HL-60 (cell line): ENCODE measurements around the gene ARHGAP23.

Source experiments
- DNase-seq, 2 experiments: peaks; one replicate each; pipeline ENCODE4 v3.0.0-alpha.2; 2010 to 2020; ENCODE audit warnings: low read depth in 1 of 2, low spot score in 1 of 2
- H3K27ac ChIP-seq: fragments of 250-450 bp; sonication (Bioruptor Pico); replicated peaks from 2 replicates; pipeline ENCODE4 v1.5.1; 2020; ENCODE audit warnings: mild to moderate bottlenecking, moderate library complexity
- H3K27me3 ChIP-seq: fragments of 250-450 bp; sonication (Bioruptor Pico); 2 replicates; pipeline ENCODE4 v1.5.1; 2021; ENCODE audit warnings: mild to moderate bottlenecking, moderate library complexity; ENCODE audit not compliant: insufficient read depth, poor library complexity, severe bottlenecking
- H3K4me3 ChIP-seq: replicated peaks from 2 replicates; pipeline ENCODE4 v1.5.1; 2011; ENCODE audit warnings: mild to moderate bottlenecking, control low read depth, low read length; ENCODE audit not compliant: insufficient read depth
- GABPA ChIP-seq: IDR thresholded peaks from 2 replicates; pipeline ENCODE4 v1.6.1; 2012; ENCODE audit warnings: low read depth
- POLR2AphosphoS5 ChIP-seq: IDR thresholded peaks from 2 replicates; pipeline ENCODE4 v1.6.1; 2012; ENCODE audit warnings: low read depth
- SPI1 ChIP-seq: IDR thresholded peaks from 2 replicates; pipeline ENCODE4 v1.6.1; 2012; ENCODE audit warnings: low read depth, mild to moderate bottlenecking, borderline replicate concordance
- TF ChIP-seq, protein P1 (sequence below): IDR thresholded peaks from 2 replicates; pipeline ENCODE4 v1.6.1; 2012; ENCODE audit warnings: low read depth; ENCODE audit not compliant: insufficient replicate concordance
- TF ChIP-seq, protein P2 (sequence below): IDR thresholded peaks from one replicate; pipeline ENCODE4 v1.5.1; 2011; ENCODE audit warnings: low read length, control low read depth, inconsistent platforms; ENCODE audit not compliant: insufficient read depth

ARHGAP23 gene

DNA sequence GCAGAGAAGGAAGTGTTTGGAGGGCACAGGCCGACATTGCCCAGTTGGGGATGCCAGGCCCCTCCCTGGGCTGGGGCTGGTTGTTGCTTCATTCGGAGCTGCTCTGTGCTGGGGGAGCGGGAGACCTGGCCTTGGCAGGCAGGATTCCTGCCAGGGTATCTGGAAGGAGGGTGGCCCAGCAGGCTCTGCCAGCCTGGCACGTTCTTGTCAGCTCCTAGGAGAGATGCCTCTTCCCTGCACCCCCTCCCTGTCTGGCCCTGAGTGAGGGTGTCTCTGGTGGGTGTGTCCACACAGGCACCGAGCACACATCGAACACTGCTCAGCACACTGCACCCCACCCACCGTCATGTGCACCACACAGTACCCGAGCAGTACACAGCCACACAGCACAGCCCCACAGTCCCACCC, 35.2 kb downstream of the ARHGAP23 start:
- no peak overlapping the region for H3K4me3 ChIP-seq
- DNase-seq, result no peak
- TF ChIP-seq, protein P1, sequence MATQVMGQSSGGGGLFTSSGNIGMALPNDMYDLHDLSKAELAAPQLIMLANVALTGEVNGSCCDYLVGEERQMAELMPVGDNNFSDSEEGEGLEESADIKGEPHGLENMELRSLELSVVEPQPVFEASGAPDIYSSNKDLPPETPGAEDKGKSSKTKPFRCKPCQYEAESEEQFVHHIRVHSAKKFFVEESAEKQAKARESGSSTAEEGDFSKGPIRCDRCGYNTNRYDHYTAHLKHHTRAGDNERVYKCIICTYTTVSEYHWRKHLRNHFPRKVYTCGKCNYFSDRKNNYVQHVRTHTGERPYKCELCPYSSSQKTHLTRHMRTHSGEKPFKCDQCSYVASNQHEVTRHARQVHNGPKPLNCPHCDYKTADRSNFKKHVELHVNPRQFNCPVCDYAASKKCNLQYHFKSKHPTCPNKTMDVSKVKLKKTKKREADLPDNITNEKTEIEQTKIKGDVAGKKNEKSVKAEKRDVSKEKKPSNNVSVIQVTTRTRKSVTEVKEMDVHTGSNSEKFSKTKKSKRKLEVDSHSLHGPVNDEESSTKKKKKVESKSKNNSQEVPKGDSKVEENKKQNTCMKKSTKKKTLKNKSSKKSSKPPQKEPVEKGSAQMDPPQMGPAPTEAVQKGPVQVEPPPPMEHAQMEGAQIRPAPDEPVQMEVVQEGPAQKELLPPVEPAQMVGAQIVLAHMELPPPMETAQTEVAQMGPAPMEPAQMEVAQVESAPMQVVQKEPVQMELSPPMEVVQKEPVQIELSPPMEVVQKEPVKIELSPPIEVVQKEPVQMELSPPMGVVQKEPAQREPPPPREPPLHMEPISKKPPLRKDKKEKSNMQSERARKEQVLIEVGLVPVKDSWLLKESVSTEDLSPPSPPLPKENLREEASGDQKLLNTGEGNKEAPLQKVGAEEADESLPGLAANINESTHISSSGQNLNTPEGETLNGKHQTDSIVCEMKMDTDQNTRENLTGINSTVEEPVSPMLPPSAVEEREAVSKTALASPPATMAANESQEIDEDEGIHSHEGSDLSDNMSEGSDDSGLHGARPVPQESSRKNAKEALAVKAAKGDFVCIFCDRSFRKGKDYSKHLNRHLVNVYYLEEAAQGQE, result no peak
- TF ChIP-seq, protein P2, sequence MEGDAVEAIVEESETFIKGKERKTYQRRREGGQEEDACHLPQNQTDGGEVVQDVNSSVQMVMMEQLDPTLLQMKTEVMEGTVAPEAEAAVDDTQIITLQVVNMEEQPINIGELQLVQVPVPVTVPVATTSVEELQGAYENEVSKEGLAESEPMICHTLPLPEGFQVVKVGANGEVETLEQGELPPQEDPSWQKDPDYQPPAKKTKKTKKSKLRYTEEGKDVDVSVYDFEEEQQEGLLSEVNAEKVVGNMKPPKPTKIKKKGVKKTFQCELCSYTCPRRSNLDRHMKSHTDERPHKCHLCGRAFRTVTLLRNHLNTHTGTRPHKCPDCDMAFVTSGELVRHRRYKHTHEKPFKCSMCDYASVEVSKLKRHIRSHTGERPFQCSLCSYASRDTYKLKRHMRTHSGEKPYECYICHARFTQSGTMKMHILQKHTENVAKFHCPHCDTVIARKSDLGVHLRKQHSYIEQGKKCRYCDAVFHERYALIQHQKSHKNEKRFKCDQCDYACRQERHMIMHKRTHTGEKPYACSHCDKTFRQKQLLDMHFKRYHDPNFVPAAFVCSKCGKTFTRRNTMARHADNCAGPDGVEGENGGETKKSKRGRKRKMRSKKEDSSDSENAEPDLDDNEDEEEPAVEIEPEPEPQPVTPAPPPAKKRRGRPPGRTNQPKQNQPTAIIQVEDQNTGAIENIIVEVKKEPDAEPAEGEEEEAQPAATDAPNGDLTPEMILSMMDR, result no peak
- no peak for TF ChIP-seq GABPA
- no peak for TF ChIP-seq POLR2AphosphoS5
- no peak for TF ChIP-seq SPI1
- H3K27me3 ChIP-seq, result no peaks in the 10 kb centered on the region
- H3K27ac ChIP-seq, result no peak overlapping the region

DNA sequence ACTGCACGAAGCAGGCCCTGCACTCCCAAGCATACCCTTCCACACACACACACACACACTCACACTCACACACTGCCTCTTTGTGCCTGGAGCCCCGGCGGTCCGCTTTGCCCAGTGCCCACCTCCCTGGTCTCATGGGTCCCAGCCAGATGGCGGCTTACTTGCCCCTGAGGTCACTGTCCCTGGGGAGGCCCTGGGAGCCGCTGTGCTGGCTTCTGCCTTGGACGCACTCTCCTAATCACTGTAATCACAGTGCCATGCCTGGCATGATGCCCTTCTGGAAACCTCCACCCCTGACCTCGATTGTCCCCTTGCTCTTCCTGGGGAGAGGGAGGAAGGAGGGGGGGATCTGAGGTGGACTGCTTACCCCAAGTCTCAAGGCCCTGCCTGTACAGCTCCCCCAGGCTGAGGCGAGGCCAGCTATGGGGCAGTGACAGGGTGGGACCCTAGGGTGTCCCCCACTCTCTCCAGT, 36.0 kb downstream of the ARHGAP23 start:
- H3K4me3 ChIP-seq, result no peak overlapping the region
- TF ChIP-seq GABPA, result no peak
- TF ChIP-seq POLR2AphosphoS5, result no peak
- TF ChIP-seq, protein P2, result no peak
- TF ChIP-seq, protein P1, result no peak
- TF ChIP-seq SPI1, result no peak
- no peak overlapping the region for H3K27ac ChIP-seq
- H3K27me3 ChIP-seq, result no peaks in the 10 kb centered on the region
- DNase-seq, result no peak

DNA sequence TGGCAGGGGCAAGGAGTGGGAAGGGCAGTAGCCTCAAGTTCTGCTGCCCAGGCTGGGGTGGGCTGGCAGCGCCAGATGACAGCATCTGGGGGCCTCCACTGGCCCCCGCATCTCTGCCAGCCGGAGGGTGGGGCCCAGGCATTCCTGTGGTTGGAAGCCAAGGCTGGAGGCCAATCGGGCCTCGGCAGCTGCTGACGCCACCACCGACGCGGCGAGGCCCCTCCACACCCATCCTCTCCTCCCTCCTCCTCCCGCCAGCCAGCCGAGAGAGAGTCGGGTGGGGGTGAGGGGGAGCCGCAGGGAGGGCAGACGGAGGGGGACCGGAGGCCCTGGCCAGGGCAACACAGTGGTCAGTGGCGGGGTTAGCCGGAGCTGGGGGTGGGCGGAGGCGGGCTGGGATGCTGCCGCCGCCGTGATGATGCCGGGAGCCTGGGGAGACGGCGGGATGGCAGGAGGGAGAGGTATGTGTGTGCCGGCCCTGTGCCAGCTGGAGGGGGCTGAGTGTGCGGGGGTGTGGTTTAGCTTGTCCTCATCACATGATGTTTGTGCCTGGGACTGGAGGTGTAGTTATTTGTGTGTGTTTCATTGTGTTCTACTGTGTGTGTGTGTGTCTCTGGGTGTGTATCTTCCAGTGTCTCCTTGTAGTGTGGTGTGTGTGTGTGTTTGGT, 36.6 kb downstream of the ARHGAP23 start:
- H3K27ac ChIP-seq, result no peak overlapping the region
- no peak overlapping the region for H3K4me3 ChIP-seq
- TF ChIP-seq POLR2AphosphoS5 (no peak), GABPA (no peak), SPI1 (no peak)
- TF ChIP-seq, protein P2, result no peak
- TF ChIP-seq, protein P1, result no peak
- DNase-seq, result no peak
- H3K27me3 ChIP-seq, result no peaks in the 10 kb centered on the region
